Sigmoid colon (tissue), 4 donors: ENCODE measurements around the gene BANF2.

Experiments
- CTCF ChIP-seq, 4 experiments: fragments of 450-650 bp in 3 of 4; fragments of 200-600 bp in 1 of 4; IDR thresholded peaks; one replicate each; pipeline ENCODE4 v1.5.1; 2016 to 2019; ENCODE audit warnings: antibody characterized with exemption in 4 of 4, mild to moderate bottlenecking in 3 of 4, moderate library complexity in 2 of 4
- EP300 ChIP-seq, 4 donors: sonication (generic); formaldehyde crosslinking; IDR thresholded peaks; one replicate each; pipeline ENCODE4 v1.6.1; 2017; ENCODE audit warnings: antibody characterized with exemption in 4 of 4

DNA sequence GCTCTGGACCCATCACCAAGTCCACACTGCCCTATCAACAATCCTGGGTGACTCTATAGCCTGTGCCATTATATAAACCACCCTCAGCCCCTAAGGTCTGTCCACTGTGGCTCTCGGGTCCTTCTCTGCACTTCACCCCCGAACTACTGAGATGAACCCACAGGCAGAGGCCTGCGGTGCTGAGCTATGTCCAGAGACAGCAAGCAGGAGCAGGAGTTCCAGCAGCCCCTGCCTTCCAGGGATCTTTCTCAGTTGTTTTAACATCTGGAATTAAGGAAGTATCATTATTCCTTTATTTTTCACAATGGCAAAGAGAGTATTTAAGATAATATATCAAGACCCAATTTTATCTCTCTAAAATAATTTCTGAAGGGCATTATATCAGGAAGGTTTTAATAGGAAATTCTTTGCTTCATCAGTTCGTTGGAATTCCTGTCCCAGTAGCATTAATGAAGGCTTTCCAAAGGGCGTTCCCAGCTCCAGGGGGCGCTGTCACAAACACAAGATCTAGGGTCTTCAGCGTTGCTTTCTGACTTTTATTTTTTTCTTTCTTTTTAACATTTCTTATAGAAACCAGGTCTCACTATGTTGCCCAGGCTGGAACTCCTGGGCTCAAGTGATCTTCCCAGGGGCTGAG is 45.0 kb upstream of the BANF2 start:
- TF ChIP-seq EP300 (IDR thresholded peaks at IDR 0.05) (no peak), CTCF (IDR thresholded peaks at IDR 0.05) (peak in 3 of 4 experiments; percentile 15 to 58 (median 36))
